Fibroblast of villous mesenchyme (primary cell): ENCODE data around the gene SP9. TPM values are rescaled to one million over a fixed set of nuclear protein-coding genes. Genes with fewer than 3 reads are reported as not detected.

Experiments
- DNase-seq: peaks from one replicate; pipeline ENCODE4 v3.0.0-alpha.2; 2010; ENCODE audit warnings: low read depth
- H3K4me3 ChIP-seq: 2 replicates; pipeline ENCODE4 v1.5.1; 2011; ENCODE audit warnings: low read depth, mild to moderate bottlenecking, low read length
- CTCF ChIP-seq: IDR thresholded peaks from 2 replicates; pipeline ENCODE4 v1.5.1; 2012; ENCODE audit warnings: low read depth, mild to moderate bottlenecking, low read length; ENCODE audit not compliant: insufficient read depth
- total RNA-seq: library from RNA; depleted of rRNA; stranded (reverse); fragments of >200 nt; gene quantifications from 2 replicates; pipeline ENCODE4 v1.2.3, GENCODE V29; 2012

The SP9 gene
- total RNA-seq, 1 donor: 0.43 TPM

GRCh38 chr2:174324530-174324929 is 10.2 kb upstream of the SP9 start:
- TF ChIP-seq CTCF: no peak
- no peak for DNase-seq
- H3K4me3 ChIP-seq: no peak overlapping the region

GRCh38 chr2:174325373-174326160 is 9.2 kb upstream of the SP9 start:
- peak overlapping the region; percentile 64 for H3K4me3 ChIP-seq
- no peak for TF ChIP-seq CTCF
- peak; percentile 64 for DNase-seq

GRCh38 chr2:174326161-174327020 is 8.4 kb upstream of the SP9 start:
- TF ChIP-seq CTCF: no peak
- peak overlapping the region; percentile 64 for H3K4me3 ChIP-seq
- no peak for DNase-seq

GRCh38 chr2:174327021-174327840 is 7.5 kb upstream of the SP9 start:
- no peak for DNase-seq
- no peak for TF ChIP-seq CTCF
- H3K4me3 ChIP-seq: peak overlapping the region; percentile 64

GRCh38 chr2:174327841-174328113 is 7.0 kb upstream of the SP9 start:
- TF ChIP-seq CTCF: no peak
- DNase-seq: no peak
- no peak overlapping the region for H3K4me3 ChIP-seq

GRCh38 chr2:174328114-174328960 is 6.4 kb upstream of the SP9 start:
- H3K4me3 ChIP-seq: no peak overlapping the region
- no peak for DNase-seq
- TF ChIP-seq CTCF: no peak
